HEK293T (cell line): Measurements from ENCODE around the gene KAZALD1.

ENCODE experiments used
- BHLHE40 ChIP-seq: fragments of 450-650 bp; IDR thresholded peaks from 2 replicates; pipeline ENCODE4 v1.6.1; 2016; ENCODE audit warnings: mild to moderate bottlenecking, moderate library complexity, borderline replicate concordance
- CTBP1 ChIP-seq: fragments of 450-650 bp; IDR thresholded peaks from 2 replicates; pipeline ENCODE4 v1.6.1; 2016; ENCODE audit warnings: borderline replicate concordance
- ELF4 ChIP-seq: fragments of 450-650 bp; IDR thresholded peaks from 2 replicates; pipeline ENCODE4 v1.6.1; 2017; ENCODE audit warnings: antibody characterized with exemption
- FOXA1 ChIP-seq: fragments of 450-650 bp; IDR thresholded peaks from 2 replicates; pipeline ENCODE4 v1.6.1; 2016; ENCODE audit warnings: mild to moderate bottlenecking
- FOXM1 ChIP-seq: fragments of 450-650 bp; IDR thresholded peaks from 2 replicates; pipeline ENCODE4 v1.6.1; 2017; ENCODE audit warnings: mild to moderate bottlenecking, borderline replicate concordance
- HDGF ChIP-seq: fragments of 450-650 bp; IDR thresholded peaks from 2 replicates; pipeline ENCODE4 v1.6.1; 2017; ENCODE audit warnings: antibody characterized with exemption, borderline replicate concordance
- LEF1 ChIP-seq: fragments of 450-650 bp; IDR thresholded peaks from 2 replicates; pipeline ENCODE4 v1.6.1; 2017; ENCODE audit warnings: mild to moderate bottlenecking, borderline replicate concordance
- NFRKB ChIP-seq: fragments of 450-650 bp; IDR thresholded peaks from 2 replicates; pipeline ENCODE4 v1.6.1; 2016; ENCODE audit warnings: mild to moderate bottlenecking, moderate library complexity
- PKNOX1 ChIP-seq: fragments of 450-650 bp; IDR thresholded peaks from 2 replicates; pipeline ENCODE4 v1.6.1; 2016
- SP1 ChIP-seq: fragments of 450-650 bp; IDR thresholded peaks from 2 replicates; pipeline ENCODE4 v1.6.1; 2017
- SUZ12 ChIP-seq: fragments of 450-650 bp; IDR thresholded peaks from 2 replicates; pipeline ENCODE4 v1.6.1; 2016; ENCODE audit warnings: mild to moderate bottlenecking
- TARDBP ChIP-seq: fragments of 450-650 bp; IDR thresholded peaks from 2 replicates; pipeline ENCODE4 v1.6.1; 2016
- ZNF384 ChIP-seq: fragments of 450-650 bp; IDR thresholded peaks from 2 replicates; pipeline ENCODE4 v1.6.1; 2016

GRCh38 chr10:101054876-101055275 is 6.9 kb upstream of the KAZALD1 start:
- TF ChIP-seq NFRKB: no peak
- no peak for TF ChIP-seq FOXM1
- no peak for TF ChIP-seq BHLHE40
- TF ChIP-seq SP1: no peak
- TF ChIP-seq ELF4: no peak
- TF ChIP-seq PKNOX1: no peak
- no peak for TF ChIP-seq FOXA1
- no peak for TF ChIP-seq LEF1
- no peak for TF ChIP-seq SUZ12
- no peak for TF ChIP-seq ZNF384
- no peak for TF ChIP-seq CTBP1
- TF ChIP-seq HDGF: no peak
- no peak for TF ChIP-seq TARDBP
